HepG2 (cell line): Measurements from ENCODE around the gene CCDC142. TPM values are rescaled to one million over a fixed set of nuclear protein-coding genes. Genes with fewer than 3 reads are reported as not detected.

Source experiments
- EZH2 ChIP-seq: conservative IDR thresholded peaks from 2 replicates; pipeline ENCODE4 v1.6.1; 2012; ENCODE audit warnings: mild to moderate bottlenecking, low read depth, low read length, moderate library complexity
- JARID2 ChIP-seq: sonication (generic); formaldehyde crosslinking; IDR thresholded peaks from 2 replicates; pipeline ENCODE4 v1.8.1; 2023; ENCODE audit warnings: missing genetic modification reagents, inconsistent platforms; ENCODE audit not compliant: insufficient replicate concordance
- KLF9 ChIP-seq: IDR thresholded peaks from 2 replicates; pipeline ENCODE4 v1.6.1; 2016; ENCODE audit warnings: low read depth
- NAIF1 ChIP-seq: sonication (generic); formaldehyde crosslinking; IDR thresholded peaks from 2 replicates; pipeline ENCODE4 v1.5.0; 2020; ENCODE audit warnings: mild to moderate bottlenecking, missing genetic modification reagents, borderline replicate concordance
- NFATC3 ChIP-seq: sonication (generic); formaldehyde crosslinking; IDR thresholded peaks from 2 replicates; pipeline ENCODE4 v1.5.1; 2020; ENCODE audit warnings: mild to moderate bottlenecking, missing genetic modification reagents
- PHF21A ChIP-seq: sonication (generic); formaldehyde crosslinking; IDR thresholded peaks from 2 replicates; pipeline ENCODE4 v1.5.0; 2020; ENCODE audit warnings: mild to moderate bottlenecking, missing genetic modification reagents
- POLR2AphosphoS5 ChIP-seq: IDR thresholded peaks from 2 replicates; pipeline ENCODE4 v1.6.1; 2012; ENCODE audit warnings: low read depth, low read length
- RBAK ChIP-seq: sonication (generic); formaldehyde crosslinking; IDR thresholded peaks from 2 replicates; pipeline ENCODE4 v1.5.1; 2020; ENCODE audit warnings: mild to moderate bottlenecking, missing genetic modification reagents
- RORA ChIP-seq: sonication (generic); formaldehyde crosslinking; IDR thresholded peaks from 2 replicates; pipeline ENCODE4 v1.5.0; 2020; ENCODE audit warnings: mild to moderate bottlenecking, missing genetic modification reagents, moderate library complexity
- SCMH1 ChIP-seq: sonication (generic); formaldehyde crosslinking; IDR thresholded peaks from 2 replicates; pipeline ENCODE4 v1.9.0; 2021; ENCODE audit warnings: missing genetic modification reagents, mild to moderate bottlenecking, borderline replicate concordance
- SNRNP70 ChIP-seq: fragments of 200-400 bp; formaldehyde crosslinking; IDR thresholded peaks from 2 replicates; pipeline ENCODE4 v1.6.1; 2017; ENCODE audit warnings: mild to moderate bottlenecking, low read depth, low read length, moderate library complexity
- ZBTB21 ChIP-seq: sonication (generic); formaldehyde crosslinking; IDR thresholded peaks from 2 replicates; pipeline ENCODE4 v1.4.0; 2020; ENCODE audit warnings: missing genetic modification reagents
- ZBTB38 ChIP-seq: sonication (generic); formaldehyde crosslinking; IDR thresholded peaks from 2 replicates; pipeline ENCODE4 v1.5.1; 2020; ENCODE audit warnings: mild to moderate bottlenecking, missing genetic modification reagents
- ZBTB7A ChIP-seq: sonication (generic); formaldehyde crosslinking; IDR thresholded peaks from 2 replicates; pipeline ENCODE4 v1.8.0; 2022; ENCODE audit warnings: mild to moderate bottlenecking, missing genetic modification reagents
- ZFP1 ChIP-seq: IDR thresholded peaks from 2 replicates; pipeline ENCODE4 v1.6.1; 2016
- ZFY ChIP-seq: sonication (generic); formaldehyde crosslinking; IDR thresholded peaks from 2 replicates; pipeline ENCODE4 v1.4.0; 2020; ENCODE audit warnings: missing genetic modification reagents
- ZKSCAN8 ChIP-seq: IDR thresholded peaks from 2 replicates; pipeline ENCODE4 v1.6.1; 2016; ENCODE audit warnings: borderline replicate concordance, missing genetic modification reagents, missing compliant biosample characterization
- ZNF12 ChIP-seq: sonication (generic); formaldehyde crosslinking; IDR thresholded peaks from 2 replicates; pipeline ENCODE4 v1.5.0; 2020; ENCODE audit warnings: missing genetic modification reagents
- ZNF136 ChIP-seq: sonication (generic); formaldehyde crosslinking; IDR thresholded peaks from 2 replicates; pipeline ENCODE4 v1.8.1; 2022; ENCODE audit warnings: low read depth, mild to moderate bottlenecking, moderate library complexity, missing genetic modification reagents
- ZNF225 ChIP-seq: sonication (generic); formaldehyde crosslinking; IDR thresholded peaks from 2 replicates; pipeline ENCODE4 v1.4.0; 2020; ENCODE audit warnings: mild to moderate bottlenecking, missing genetic modification reagents
- ZNF430 ChIP-seq: sonication (generic); formaldehyde crosslinking; IDR thresholded peaks from 2 replicates; pipeline ENCODE4 v1.9.0; 2021; ENCODE audit warnings: mild to moderate bottlenecking, missing genetic modification reagents
- ZSCAN20 ChIP-seq: sonication (generic); formaldehyde crosslinking; IDR thresholded peaks from 2 replicates; pipeline ENCODE4 v1.4.0; 2020; ENCODE audit warnings: missing genetic modification reagents, mild to moderate bottlenecking, borderline replicate concordance
- ZSCAN31 ChIP-seq: sonication (generic); formaldehyde crosslinking; IDR thresholded peaks from 2 replicates; pipeline ENCODE4 v1.5.0; 2020; ENCODE audit warnings: low read depth, mild to moderate bottlenecking, missing genetic modification reagents
- polyA plus RNA-seq, 8 experiments: library from polyadenylated mRNA; depleted of rRNA in 3 of 8; stranded (reverse) in 7 of 8; unstranded in 1 of 8; fragments of >200 nt; fragmentation: Illumina TruSeq in 4 of 8; extraction: Trizol in 4 of 8; gene quantifications; 2 replicates each; pipeline versions ENCODE4 v1.2.1 to v1.2.3, GENCODE V29; 2011 to 2016; ENCODE audit warnings: low read depth in 4 of 8, missing spikeins in 1 of 8, mixed read lengths in 1 of 8; ENCODE audit not compliant: insufficient read depth in 1 of 8
- total RNA-seq, 5 experiments: library from RNA; depleted of rRNA; stranded (reverse); fragments of >200 nt; fragmentation: Illumina TruSeq; extraction: Trizol; gene quantifications; 2 replicates each; pipeline ENCODE4 v1.2.3, GENCODE V29; 2016; ENCODE audit warnings: low read depth in 1 of 5
- TF ChIP-seq, protein P1 (sequence below): sonication (generic); formaldehyde crosslinking; IDR thresholded peaks from 2 replicates; pipeline ENCODE4 v1.5.1; 2020; ENCODE audit warnings: mild to moderate bottlenecking, moderate library complexity, missing genetic modification reagents
- TF ChIP-seq, protein P2 (sequence below): sonication (generic); formaldehyde crosslinking; IDR thresholded peaks from 2 replicates; pipeline ENCODE4 v1.4.0; 2020; ENCODE audit warnings: missing genetic modification reagents, low read depth, mild to moderate bottlenecking, borderline replicate concordance
- TF ChIP-seq, protein P3 (sequence below): sonication (generic); formaldehyde crosslinking; IDR thresholded peaks from 2 replicates; pipeline ENCODE4 v1.4.0; 2020; ENCODE audit warnings: low read depth, mild to moderate bottlenecking, missing genetic modification reagents
- TF ChIP-seq, protein P4 (sequence below): sonication (generic); formaldehyde crosslinking; IDR thresholded peaks from 2 replicates; pipeline ENCODE4 v1.4.0; 2020; ENCODE audit warnings: missing genetic modification reagents

The CCDC142 gene
- total and polyA plus RNA-seq, 2 of the 13 experiments (the other 11 are each of a cell fraction or from before 2014, with no cell fraction given) = 14.7 to 30.4 TPM

DNA sequence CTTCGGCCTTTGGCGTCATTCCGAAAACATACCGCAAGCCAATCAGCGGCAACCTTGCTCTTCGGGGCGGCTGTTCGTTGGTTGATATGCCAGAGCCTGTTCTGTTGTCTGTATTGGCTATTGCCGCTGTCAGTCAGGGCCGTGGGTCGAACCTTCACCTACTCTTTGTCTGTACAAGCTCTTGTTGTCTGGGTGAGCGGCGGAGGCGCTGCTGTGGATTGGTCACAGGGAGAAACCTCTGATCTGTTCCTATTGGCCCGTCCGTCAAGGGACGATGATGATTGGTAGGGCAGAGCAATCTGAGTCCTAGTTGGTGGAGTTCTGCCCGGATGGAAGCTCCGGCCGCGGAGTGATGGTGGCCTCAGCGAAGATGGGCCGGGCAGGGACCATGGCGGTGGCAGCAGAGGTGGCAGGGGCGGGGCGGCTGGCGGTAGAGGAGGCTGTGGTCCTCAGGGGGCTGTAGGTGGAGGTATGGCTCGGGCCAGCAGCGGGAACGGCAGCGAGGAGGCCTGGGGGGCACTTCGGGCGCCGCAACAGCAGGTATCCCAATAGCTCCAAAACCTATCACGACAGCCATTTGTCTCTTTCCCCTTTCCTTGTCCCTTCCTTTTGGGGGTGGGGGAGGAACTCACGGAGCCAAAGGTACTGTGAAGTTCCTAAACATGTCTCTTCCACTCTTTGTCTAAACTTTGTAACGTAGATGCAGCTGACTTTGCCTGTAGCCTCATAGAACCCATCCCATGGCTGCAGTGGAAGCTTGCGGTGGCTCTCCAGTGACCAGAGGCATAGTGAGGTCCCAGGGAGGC lies 24.5 kb downstream of the CCDC142 start, which contains the start of gene WBP1 (continued):
- no peak for TF ChIP-seq RORA (CRISPR knock-in tag)
- TF ChIP-seq PHF21A (CRISPR knock-in tag) = peak; percentile 42; the same call in 1 of the 2 replicates
- TF ChIP-seq ZNF136 (CRISPR knock-in tag) = no peak
- no peak for TF ChIP-seq RBAK (CRISPR knock-in tag)
- no peak for TF ChIP-seq ZNF225 (CRISPR knock-in tag)
- TF ChIP-seq NAIF1 (CRISPR knock-in tag) = no peak
- peak; percentile 37; the same call in 1 of the 2 replicates for TF ChIP-seq ZSCAN31 (CRISPR knock-in tag)
- no peak for TF ChIP-seq JARID2
- TF ChIP-seq POLR2AphosphoS5 = no peak
- TF ChIP-seq ZBTB38 = 0 out of 2 replicates have a peak, but pooled peaks have one; percentile 16
- no peak for TF ChIP-seq ZSCAN20 (CRISPR knock-in tag)
- no peak for TF ChIP-seq NFATC3 (CRISPR knock-in tag)
- no peak for TF ChIP-seq EZH2
- TF ChIP-seq, protein P1, sequence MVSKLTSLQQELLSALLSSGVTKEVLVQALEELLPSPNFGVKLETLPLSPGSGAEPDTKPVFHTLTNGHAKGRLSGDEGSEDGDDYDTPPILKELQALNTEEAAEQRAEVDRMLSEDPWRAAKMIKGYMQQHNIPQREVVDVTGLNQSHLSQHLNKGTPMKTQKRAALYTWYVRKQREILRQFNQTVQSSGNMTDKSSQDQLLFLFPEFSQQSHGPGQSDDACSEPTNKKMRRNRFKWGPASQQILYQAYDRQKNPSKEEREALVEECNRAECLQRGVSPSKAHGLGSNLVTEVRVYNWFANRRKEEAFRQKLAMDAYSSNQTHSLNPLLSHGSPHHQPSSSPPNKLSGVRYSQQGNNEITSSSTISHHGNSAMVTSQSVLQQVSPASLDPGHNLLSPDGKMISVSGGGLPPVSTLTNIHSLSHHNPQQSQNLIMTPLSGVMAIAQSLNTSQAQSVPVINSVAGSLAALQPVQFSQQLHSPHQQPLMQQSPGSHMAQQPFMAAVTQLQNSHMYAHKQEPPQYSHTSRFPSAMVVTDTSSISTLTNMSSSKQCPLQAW (CRISPR knock-in tag) = peak; percentile 13; the same call in 1 of the 2 replicates
- TF ChIP-seq SCMH1 (CRISPR knock-in tag) = no peak
- TF ChIP-seq, protein P2, sequence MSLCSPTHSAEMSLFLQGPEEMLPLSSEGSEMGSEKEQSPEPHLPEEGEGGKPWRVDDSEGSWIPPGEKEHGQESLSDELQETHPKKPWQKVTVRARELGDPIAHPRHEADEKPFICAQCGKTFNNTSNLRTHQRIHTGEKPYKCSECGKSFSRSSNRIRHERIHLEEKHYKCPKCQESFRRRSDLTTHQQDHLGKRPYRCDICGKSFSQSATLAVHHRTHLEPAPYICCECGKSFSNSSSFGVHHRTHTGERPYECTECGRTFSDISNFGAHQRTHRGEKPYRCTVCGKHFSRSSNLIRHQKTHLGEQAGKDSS (CRISPR knock-in tag) = no peak
- TF ChIP-seq ZBTB7A (CRISPR knock-in tag) = no peak
- no peak for TF ChIP-seq ZFP1 (CRISPR knock-in tag)
- TF ChIP-seq, protein P3, sequence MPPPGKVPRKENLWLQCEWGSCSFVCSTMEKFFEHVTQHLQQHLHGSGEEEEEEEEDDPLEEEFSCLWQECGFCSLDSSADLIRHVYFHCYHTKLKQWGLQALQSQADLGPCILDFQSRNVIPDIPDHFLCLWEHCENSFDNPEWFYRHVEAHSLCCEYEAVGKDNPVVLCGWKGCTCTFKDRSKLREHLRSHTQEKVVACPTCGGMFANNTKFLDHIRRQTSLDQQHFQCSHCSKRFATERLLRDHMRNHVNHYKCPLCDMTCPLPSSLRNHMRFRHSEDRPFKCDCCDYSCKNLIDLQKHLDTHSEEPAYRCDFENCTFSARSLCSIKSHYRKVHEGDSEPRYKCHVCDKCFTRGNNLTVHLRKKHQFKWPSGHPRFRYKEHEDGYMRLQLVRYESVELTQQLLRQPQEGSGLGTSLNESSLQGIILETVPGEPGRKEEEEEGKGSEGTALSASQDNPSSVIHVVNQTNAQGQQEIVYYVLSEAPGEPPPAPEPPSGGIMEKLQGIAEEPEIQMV = no peak
- no peak for TF ChIP-seq ZFY
- no peak for TF ChIP-seq ZBTB21 (CRISPR knock-in tag)
- no peak for TF ChIP-seq ZNF12 (CRISPR knock-in tag)
- TF ChIP-seq ZKSCAN8 (CRISPR knock-in tag) = no peak
- no peak for TF ChIP-seq KLF9
- TF ChIP-seq, protein P4, sequence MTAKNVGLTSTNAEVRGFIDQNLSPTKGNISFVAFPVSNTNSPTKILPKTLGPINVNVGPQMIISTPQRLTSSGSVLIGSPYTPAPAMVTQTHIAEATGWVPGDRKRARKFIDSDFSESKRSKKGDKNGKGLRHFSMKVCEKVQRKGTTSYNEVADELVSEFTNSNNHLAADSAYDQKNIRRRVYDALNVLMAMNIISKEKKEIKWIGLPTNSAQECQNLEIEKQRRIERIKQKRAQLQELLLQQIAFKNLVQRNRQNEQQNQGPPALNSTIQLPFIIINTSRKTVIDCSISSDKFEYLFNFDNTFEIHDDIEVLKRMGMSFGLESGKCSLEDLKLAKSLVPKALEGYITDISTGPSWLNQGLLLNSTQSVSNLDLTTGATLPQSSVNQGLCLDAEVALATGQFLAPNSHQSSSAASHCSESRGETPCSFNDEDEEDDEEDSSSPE (CRISPR knock-in tag) = no peak; the same call in 1 of the 2 replicates
- no peak for TF ChIP-seq ZNF430 (CRISPR knock-in tag)
- no peak for TF ChIP-seq SNRNP70
